ENCODE measurements around the gene ZYG11A. TPM values are rescaled to one million over a fixed set of nuclear protein-coding genes. Genes with fewer than 3 reads are reported as not detected.

The ZYG11A gene
- total RNA-seq, 1 experiment from 2014 or later, result 2.4 TPM

- intact Hi-C loops (cut with micrococcal nuclease; ENCODE audit: unreplicated experiment), result loop anchor here (2.0 kb wide), 1 partner anchor 219 kb away; no protein-coding TSS in a partner anchor
- ChIA-PET CTCF (no interaction called here), POLR2A (no interaction called here)
- H3K9me3 Mint-ChIP-seq (ENCODE audit: unreplicated experiment), result no peaks in the 10 kb centered on the region
- H3K4me3 ChIP-seq (ENCODE audit: low read depth, low read length), result no peak overlapping the region
- peaks cover 9% of the 10 kb centered on the region for H3K36me3 Mint-ChIP-seq (ENCODE audit: insufficient read depth, unreplicated experiment)
- H3K27me3 Mint-ChIP-seq (ENCODE audit: insufficient read depth, unreplicated experiment), result no peaks in the 10 kb centered on the region
- no peak overlapping the region for H3K27ac Mint-ChIP-seq (ENCODE audit: unreplicated experiment)
- no peak for DNase-seq
- no peaks in the 10 kb centered on the region for H3K27me3 ChIP-seq (replicated peaks; ENCODE audit: control insufficient read depth, insufficient read depth, low read length)
- H3K9me3 ChIP-seq, result no peaks in the 10 kb centered on the region
- H3K4me1 Mint-ChIP-seq (ENCODE audit: low read depth, unreplicated experiment), result no peaks in the 10 kb centered on the region
- BruUV-seq (replicated peaks), result TSS peak; percentile 27
- no peaks in the 10 kb centered on the region for H3K36me3 ChIP-seq (ENCODE audit: control insufficient read depth, insufficient read depth, low read length)
- TF ChIP-seq CTCF (IDR thresholded peaks at IDR 0.05; ENCODE audit: insufficient read depth in 1 of 2, low read depth in 1 of 2, low read length in 1 of 2, severe bottlenecking in 1 of 2, unreplicated experiment in 1 of 2), result no peak
- no peaks in the 10 kb centered on the region for H3K4me1 ChIP-seq
- peak overlapping the region; percentile 70 for H3K4me3 Mint-ChIP-seq (ENCODE audit: unreplicated experiment)
Measured at GRCh38 chr1:52919723-52920483, 77.3 kb downstream of the ZYG11A start.

- CTCF ChIA-PET, result interaction anchor here (0.8 to 1.6 kb wide), 5 partner anchors 15 to 235 kb away, joined by 3 to 15 read pairs (median 4); partner anchors contain the start of gene ZYG11A
Measured at GRCh38 chr1:52920791-52921291, 78.3 kb downstream of the ZYG11A start.

More at GRCh38 chr1:52920791-52921291, 78.3 kb downstream of the ZYG11A start:
- BruUV-seq (replicated peaks), result no TSS peak
- no peaks in the 10 kb centered on the region for H3K36me3 ChIP-seq (ENCODE audit: control insufficient read depth, insufficient read depth, low read length)
- no peaks in the 10 kb centered on the region for H3K27me3 Mint-ChIP-seq (ENCODE audit: insufficient read depth, unreplicated experiment)
- TF ChIP-seq CTCF (IDR thresholded peaks at IDR 0.05; ENCODE audit: insufficient read depth in 1 of 2, low read depth in 1 of 2, low read length in 1 of 2, severe bottlenecking in 1 of 2, unreplicated experiment in 1 of 2), result no peak
- intact Hi-C loops (cut with micrococcal nuclease; ENCODE audit: unreplicated experiment), result loop anchor here (2.0 kb wide), 1 partner anchor 220 kb away; no protein-coding TSS in a partner anchor
- no peaks in the 10 kb centered on the region for H3K4me1 Mint-ChIP-seq (ENCODE audit: low read depth, unreplicated experiment)
- peaks cover 9% of the 10 kb centered on the region for H3K36me3 Mint-ChIP-seq (ENCODE audit: insufficient read depth, unreplicated experiment)
- no peaks in the 10 kb centered on the region for H3K4me1 ChIP-seq
- peak overlapping the region; percentile 70 for H3K4me3 Mint-ChIP-seq (ENCODE audit: unreplicated experiment)
- H3K9me3 Mint-ChIP-seq (ENCODE audit: unreplicated experiment), result no peaks in the 10 kb centered on the region
- H3K9me3 ChIP-seq, result no peaks in the 10 kb centered on the region
- peak overlapping the region; percentile 50 for H3K4me3 ChIP-seq (ENCODE audit: low read depth, low read length)
- H3K27ac Mint-ChIP-seq (ENCODE audit: unreplicated experiment), result no peak overlapping the region
- H3K27me3 ChIP-seq (replicated peaks; ENCODE audit: control insufficient read depth, insufficient read depth, low read length), result no peaks in the 10 kb centered on the region
- POLR2A ChIA-PET, result interaction anchor here (1.4 kb wide), 1 partner anchor 78 kb away, joined by 6 read pairs; the partner anchor contains the start of gene ZYG11A
- DNase-seq, result no peak

All from Caco-2 (cell line).